Fibroblast of pulmonary artery (primary cell): ENCODE measurements around the gene DCTN2.
A peak's percentile ranks its signal among the peaks of the same experiment; 100 is the strongest.

Experiments used
- DNase-seq: peaks from one replicate; pipeline ENCODE4 v3.0.0-alpha.2; 2010; ENCODE audit warnings: low read depth
- H3K4me3 ChIP-seq: replicated peaks from 2 replicates; pipeline ENCODE4 v1.5.1; 2011; ENCODE audit warnings: low read depth, mild to moderate bottlenecking, control low read depth, low read length, moderate library complexity
- TF ChIP-seq, protein P1 (sequence below): IDR thresholded peaks from 2 replicates; pipeline ENCODE4 v1.5.1; 2011; ENCODE audit warnings: mild to moderate bottlenecking, control low read depth, low read length, inconsistent platforms; ENCODE audit errors: missing control alignments

DCTN2 gene

DNA sequence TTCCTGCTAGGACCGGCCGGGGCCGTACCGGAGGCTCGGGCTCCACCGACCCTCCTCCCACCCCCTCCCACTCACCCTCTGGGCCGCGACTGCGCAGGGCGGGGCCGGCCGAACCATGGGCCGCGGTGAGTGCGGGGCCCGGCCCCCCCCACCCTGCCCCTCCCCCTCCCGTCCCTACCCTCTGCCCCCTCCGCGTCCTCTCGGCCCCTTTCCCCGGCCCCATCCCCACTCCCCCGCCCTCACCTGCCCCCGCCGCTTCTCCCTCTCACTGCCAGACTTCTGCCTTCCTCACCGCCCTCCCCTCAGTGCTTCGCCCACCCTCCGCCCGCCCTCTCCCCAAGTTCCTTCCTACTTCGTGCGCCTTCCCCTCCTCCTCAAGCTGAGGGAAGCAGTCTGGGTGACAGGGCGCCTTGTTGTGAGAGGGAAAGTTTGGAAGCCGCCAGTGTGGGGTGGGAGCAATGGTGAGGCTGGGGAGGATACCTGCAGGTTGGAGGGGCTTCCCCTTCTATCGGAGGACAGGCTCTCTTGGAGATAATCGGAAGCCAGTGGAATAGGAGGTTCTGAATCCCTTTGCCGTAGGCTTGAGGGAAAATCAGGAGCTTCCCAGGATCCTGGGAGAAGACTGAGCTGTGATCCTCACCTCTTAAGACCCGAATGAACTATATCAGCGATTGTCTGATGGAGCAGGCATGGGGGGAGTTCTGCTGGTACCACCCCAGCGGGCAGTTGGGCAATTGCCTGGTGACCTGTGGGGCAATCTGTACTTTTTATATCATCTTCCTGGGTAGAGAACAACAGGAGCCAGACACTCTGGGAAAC is 23.9 kb downstream of the DCTN2 start:
- TF ChIP-seq, protein P1, sequence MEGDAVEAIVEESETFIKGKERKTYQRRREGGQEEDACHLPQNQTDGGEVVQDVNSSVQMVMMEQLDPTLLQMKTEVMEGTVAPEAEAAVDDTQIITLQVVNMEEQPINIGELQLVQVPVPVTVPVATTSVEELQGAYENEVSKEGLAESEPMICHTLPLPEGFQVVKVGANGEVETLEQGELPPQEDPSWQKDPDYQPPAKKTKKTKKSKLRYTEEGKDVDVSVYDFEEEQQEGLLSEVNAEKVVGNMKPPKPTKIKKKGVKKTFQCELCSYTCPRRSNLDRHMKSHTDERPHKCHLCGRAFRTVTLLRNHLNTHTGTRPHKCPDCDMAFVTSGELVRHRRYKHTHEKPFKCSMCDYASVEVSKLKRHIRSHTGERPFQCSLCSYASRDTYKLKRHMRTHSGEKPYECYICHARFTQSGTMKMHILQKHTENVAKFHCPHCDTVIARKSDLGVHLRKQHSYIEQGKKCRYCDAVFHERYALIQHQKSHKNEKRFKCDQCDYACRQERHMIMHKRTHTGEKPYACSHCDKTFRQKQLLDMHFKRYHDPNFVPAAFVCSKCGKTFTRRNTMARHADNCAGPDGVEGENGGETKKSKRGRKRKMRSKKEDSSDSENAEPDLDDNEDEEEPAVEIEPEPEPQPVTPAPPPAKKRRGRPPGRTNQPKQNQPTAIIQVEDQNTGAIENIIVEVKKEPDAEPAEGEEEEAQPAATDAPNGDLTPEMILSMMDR: no peak
- H3K4me3 ChIP-seq: peak overlapping the region; percentile 92
- peak; percentile 68 for DNase-seq

DNA sequence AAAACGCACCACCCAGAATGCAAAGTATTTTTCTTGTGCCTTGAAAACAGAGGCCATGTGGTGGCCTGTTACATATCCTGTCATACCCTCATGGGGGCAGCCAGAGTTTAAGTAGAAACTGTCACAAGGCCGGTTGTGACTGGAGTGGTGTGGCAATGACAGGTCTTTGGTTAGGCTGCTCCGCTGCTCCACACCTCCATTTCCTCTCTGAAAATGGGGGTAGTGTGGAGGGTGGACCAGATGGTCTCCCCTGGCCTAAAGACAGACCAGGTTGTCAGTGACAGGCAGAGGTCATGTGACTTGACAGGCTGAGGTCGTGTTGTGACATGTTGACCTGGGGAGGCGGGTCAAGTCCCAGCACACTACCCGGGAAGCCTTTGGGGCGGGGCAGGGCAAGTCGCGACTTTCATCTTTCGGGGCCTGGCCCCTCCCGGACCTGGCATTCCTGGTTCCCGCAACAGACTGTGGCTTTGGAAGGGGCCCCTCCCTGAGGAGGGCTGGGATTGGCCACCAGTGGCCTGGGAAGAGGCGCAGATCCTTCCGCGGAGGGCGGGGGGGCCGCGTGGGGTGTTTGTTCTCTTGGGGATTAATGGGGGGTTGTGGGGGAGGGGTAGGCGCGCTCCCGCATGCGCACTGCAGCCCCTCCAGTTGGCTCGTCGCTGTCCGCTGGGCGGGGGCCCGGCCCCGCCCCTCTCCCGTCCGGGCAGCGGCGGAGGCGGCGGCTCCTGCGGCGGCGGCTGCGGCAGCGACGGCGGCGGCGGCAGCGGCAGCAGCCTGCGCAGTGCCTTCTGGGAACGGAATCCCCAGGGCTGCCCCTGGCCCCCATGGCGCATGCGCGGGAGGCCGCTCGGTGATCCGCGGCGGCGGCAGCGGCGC is 24.7 kb downstream of the DCTN2 start, which contains the start of gene MBD6:
TSS of gene MBD6 (plus strand) at position 814 of the 876 bp plus-strand sequence. CDS start 1,480 bp downstream, outside the sequence.
- peak within 1 kb of the TSS; percentile 92 for H3K4me3 ChIP-seq
- peak; percentile 93 for DNase-seq
- TF ChIP-seq, protein P1: no peak

DNA sequence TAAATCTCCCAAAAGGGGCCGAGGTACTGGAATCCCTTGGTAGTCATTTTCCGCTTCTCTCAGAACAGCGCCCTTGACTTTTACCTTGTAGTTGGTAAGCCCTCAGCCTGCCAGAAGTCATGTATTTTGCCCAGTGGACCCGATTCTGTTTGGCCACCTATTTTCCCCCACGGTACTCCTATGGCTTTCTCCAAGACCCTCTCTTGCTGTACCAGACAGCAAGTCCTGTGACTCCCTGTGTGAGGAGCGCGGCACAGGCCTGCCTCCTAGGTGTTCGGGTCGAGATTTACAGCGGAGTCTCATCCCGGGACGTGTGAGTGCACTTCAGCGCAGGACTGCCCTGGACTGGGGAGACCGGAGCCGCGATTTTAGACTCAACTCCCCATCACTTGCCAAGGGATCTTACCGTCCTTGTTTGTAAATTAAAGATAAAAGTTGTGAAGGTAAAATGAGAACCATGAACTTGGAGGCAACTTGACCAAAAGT is 25.4 kb downstream of the DCTN2 start:
- H3K4me3 ChIP-seq: no peak overlapping the region

DNA sequence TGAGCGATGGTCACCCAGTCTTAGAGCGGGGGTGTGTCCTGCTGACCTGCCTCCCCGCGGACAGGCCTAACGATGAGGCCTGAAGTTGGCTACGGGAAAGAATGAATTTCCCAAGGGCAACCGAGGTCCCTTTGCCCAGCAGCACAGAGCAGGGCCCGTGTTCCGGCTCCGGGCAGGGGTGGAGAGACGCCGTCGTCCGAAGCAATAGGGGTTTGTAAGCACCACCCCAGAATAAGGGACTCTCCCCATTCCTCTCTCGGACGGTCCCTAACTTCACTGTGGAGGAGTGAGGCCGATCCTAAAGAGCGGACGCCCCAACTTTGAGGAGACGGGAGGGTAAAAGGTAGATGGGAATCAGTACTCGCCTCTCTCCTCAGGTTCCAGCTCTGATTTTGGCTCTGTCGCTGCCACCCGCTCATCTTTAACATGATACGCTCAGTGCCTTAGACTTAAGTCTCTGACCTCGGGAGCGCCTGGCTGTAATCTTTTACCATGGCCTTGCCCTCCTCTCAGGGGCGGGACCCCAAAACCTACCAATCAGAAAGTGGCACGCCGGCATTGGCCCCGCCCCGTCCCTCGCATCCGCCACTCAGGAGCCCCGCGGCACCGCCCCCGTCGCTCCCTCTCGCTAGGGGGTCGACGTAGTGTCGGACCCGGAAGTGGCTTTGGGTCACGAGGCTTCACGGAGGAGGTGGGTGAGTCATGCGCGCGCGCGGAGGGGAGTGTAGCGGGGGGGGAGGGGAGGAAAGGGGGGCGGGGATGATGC is 26.8 kb downstream of the DCTN2 start, which contains the start of gene DDIT3:
TSS of gene DDIT3 (minus strand) at position 462 of the 766 bp plus-strand sequence. CDS start 3,108 bp downstream, outside the sequence.
- TF ChIP-seq, protein P1: no peak
- H3K4me3 ChIP-seq: peak within 1 kb of the TSS; percentile 87
- peak; percentile 99 for DNase-seq

More for the DNA sequence above, 25.4 kb downstream of the DCTN2 start:
- TF ChIP-seq, protein P1: no peak
- no peak for DNase-seq

DNA sequence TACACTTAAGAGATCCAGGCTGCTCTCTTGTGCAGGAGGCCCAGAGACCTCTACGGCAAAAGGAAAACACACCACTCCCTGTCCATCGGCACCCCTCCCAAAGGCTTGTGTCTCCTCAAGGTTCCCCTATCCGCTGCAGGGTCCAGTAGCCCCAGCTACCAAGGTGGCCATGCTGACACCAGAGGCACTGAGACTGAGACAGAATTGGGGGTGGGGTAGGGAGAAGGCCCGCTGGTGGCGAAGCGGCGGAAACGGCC is 27.3 kb downstream of the DCTN2 start:
- H3K4me3 ChIP-seq: peak overlapping the region; percentile 87
- TF ChIP-seq, protein P1: no peak
- DNase-seq: no peak
